ENCODE data around the gene NEB. TPM values are rescaled to one million over a fixed set of nuclear protein-coding genes. Genes with fewer than 3 reads are reported as not detected.

NEB gene
- total RNA-seq, 1 experiment from 2014 or later = 0.11 TPM

DNA sequence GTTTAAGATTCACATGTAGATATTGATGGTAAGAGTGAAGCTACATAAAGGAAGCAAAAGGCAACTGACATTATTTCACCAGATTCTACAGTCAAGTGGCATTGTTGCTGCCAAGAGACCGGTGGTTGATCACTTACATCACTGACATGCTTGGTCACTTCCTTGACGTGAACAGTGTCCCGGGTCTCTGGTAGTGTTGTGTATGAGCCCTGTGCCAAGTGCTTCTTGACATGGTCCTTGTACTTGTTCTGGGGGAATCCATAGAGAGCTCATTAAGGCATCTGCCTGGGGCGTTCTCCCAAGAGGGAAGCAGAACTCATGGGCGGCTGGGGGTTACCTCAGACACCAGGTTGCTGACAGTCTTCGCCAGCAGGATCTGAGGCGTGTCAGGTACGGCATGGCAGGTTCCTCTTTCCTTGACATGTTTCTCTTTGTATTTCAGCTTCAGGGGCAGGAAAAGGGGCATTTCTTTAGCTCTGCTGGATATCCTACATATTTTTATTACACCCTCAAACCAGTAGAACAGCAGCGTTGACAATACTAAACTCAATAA, 208.4 kb downstream of the NEB start:
- Histone ChIP-seq H3K27me3 (ENCODE audit: low read length) (no peaks in the 10 kb centered on the region), H3K4me1 (ENCODE audit: insufficient read depth, low read length) (peaks cover 5% of the 10 kb centered on the region; the same call in 1 of the 2 replicates), H2AFZ (ENCODE audit: low read length) (no peak overlapping the region), H4K20me1 (ENCODE audit: low read length) (no peaks in the 10 kb centered on the region), H3K79me2 (ENCODE audit: low read length) (no peaks in the 10 kb centered on the region), H3K9me2 (replicated peaks; ENCODE audit: low read length) (no peaks in the 10 kb centered on the region), H3K4me3 (ENCODE audit: low read length) (no peak overlapping the region), H3K9me3 (ENCODE audit: low read length) (no peaks in the 10 kb centered on the region), H3K4me2 (ENCODE audit: low read length) (no peak overlapping the region), H3F3A (ENCODE audit: low read length, unreplicated experiment) (no peaks in the 10 kb centered on the region), H3K36me3 (ENCODE audit: low read depth, low read length) (no peaks in the 10 kb centered on the region), H3K9ac (ENCODE audit: low read length) (no peak overlapping the region), H3K27ac (ENCODE audit: low read length) (no peak overlapping the region)
- CTCF ChIA-PET = no interaction called here
- DNase-seq = no peak
- ATAC-seq = no peak
- no TSS peak for BruUV-seq (replicated peaks)
- intact Hi-C loops (cut with micrococcal nuclease) = no loop called here
- POLR2A ChIA-PET (ENCODE audit: unreplicated experiment) = no interaction called here
- no peak for TF ChIP-seq EZH2phosphoT487 (IDR thresholded peaks at IDR 0.05; ENCODE audit: borderline replicate concordance, low read length)
- no peak for TF ChIP-seq EZH2 (IDR thresholded peaks at IDR 0.05; ENCODE audit: low read length, unreplicated experiment)
- TF ChIP-seq, protein P1, sequence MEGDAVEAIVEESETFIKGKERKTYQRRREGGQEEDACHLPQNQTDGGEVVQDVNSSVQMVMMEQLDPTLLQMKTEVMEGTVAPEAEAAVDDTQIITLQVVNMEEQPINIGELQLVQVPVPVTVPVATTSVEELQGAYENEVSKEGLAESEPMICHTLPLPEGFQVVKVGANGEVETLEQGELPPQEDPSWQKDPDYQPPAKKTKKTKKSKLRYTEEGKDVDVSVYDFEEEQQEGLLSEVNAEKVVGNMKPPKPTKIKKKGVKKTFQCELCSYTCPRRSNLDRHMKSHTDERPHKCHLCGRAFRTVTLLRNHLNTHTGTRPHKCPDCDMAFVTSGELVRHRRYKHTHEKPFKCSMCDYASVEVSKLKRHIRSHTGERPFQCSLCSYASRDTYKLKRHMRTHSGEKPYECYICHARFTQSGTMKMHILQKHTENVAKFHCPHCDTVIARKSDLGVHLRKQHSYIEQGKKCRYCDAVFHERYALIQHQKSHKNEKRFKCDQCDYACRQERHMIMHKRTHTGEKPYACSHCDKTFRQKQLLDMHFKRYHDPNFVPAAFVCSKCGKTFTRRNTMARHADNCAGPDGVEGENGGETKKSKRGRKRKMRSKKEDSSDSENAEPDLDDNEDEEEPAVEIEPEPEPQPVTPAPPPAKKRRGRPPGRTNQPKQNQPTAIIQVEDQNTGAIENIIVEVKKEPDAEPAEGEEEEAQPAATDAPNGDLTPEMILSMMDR (conservative IDR thresholded peaks at IDR 0.05; ENCODE audit: low read depth, low read length) = no peak

DNA sequence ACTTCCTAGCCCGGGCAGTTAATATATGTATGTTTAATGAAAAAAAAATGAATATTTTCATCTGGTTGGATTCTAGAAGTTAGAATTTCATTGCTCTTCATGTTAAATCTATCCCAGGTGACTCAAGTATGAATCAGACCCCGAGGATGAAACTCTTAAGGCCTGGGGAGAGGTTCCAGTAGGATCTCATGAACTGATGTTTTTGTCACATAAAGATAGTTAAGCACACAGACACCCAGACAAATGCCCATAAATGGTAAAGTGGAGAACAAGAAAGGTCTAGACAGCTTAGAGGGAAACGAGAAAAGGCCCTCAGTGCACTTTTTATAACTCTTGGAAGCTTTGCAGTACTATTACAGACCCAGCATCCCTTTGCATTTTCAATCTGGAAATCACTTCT, 210.4 kb downstream of the NEB start:
- ChIA-PET POLR2A (ENCODE audit: unreplicated experiment) (no interaction called here), CTCF (no interaction called here)
- no peak overlapping the region for H3K4me2 ChIP-seq (ENCODE audit: low read length)
- no peaks in the 10 kb centered on the region for H3K36me3 ChIP-seq (ENCODE audit: low read depth, low read length)
- peaks cover 5% of the 10 kb centered on the region; the same call in 1 of the 2 replicates for H3K4me1 ChIP-seq (ENCODE audit: insufficient read depth, low read length)
- H3K9me3 ChIP-seq (ENCODE audit: low read length) = no peaks in the 10 kb centered on the region
- no peaks in the 10 kb centered on the region for H3K27me3 ChIP-seq (ENCODE audit: low read length)
- BruUV-seq (replicated peaks) = no TSS peak
- no peak overlapping the region for H3K4me3 ChIP-seq (ENCODE audit: low read length)
- no peak overlapping the region for H2AFZ ChIP-seq (ENCODE audit: low read length)
- no peaks in the 10 kb centered on the region for H3F3A ChIP-seq (ENCODE audit: low read length, unreplicated experiment)
- ATAC-seq (peak; percentile 90), DNase-seq (peak; percentile 55)
- no peak overlapping the region for H3K9ac ChIP-seq (ENCODE audit: low read length)
- TF ChIP-seq EZH2phosphoT487 (IDR thresholded peaks at IDR 0.05; ENCODE audit: borderline replicate concordance, low read length) = no peak
- no peak for TF ChIP-seq EZH2 (IDR thresholded peaks at IDR 0.05; ENCODE audit: low read length, unreplicated experiment)
- TF ChIP-seq, protein P1 (conservative IDR thresholded peaks at IDR 0.05; ENCODE audit: low read depth, low read length) = no peak
- H3K27ac ChIP-seq (ENCODE audit: low read length) = no peak overlapping the region
- H4K20me1 ChIP-seq (ENCODE audit: low read length) = no peaks in the 10 kb centered on the region
- H3K9me2 ChIP-seq (replicated peaks; ENCODE audit: low read length) = no peaks in the 10 kb centered on the region
- intact Hi-C loops (cut with micrococcal nuclease) = no loop called here
- no peaks in the 10 kb centered on the region for H3K79me2 ChIP-seq (ENCODE audit: low read length)

DNA sequence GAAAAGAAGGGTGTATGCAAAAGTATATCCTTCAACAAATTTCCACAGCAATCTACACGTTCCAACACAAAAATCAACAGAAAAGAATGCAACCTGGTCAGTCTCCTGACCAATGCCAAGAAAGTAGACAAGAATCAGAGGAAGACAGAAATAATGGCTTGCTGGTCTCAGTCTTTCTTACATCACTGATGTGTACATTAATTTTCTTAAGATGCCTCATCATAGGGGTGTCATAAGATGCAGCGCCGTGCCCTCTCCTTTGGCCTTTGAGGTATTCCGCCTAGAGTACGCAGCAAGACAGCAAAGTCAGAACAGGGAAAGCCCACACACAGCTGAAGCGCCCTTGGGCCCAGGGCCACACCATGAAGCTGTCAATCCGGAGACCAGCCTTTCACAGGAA, 211.7 kb downstream of the NEB start:
- CTCF ChIA-PET = no interaction called here
- H3F3A ChIP-seq (ENCODE audit: low read length, unreplicated experiment) = no peaks in the 10 kb centered on the region
- H3K9me3 ChIP-seq (ENCODE audit: low read length) = no peaks in the 10 kb centered on the region
- POLR2A ChIA-PET (ENCODE audit: unreplicated experiment) = no interaction called here
- peaks cover 5% of the 10 kb centered on the region; the same call in 1 of the 2 replicates for H3K4me1 ChIP-seq (ENCODE audit: insufficient read depth, low read length)
- no peak overlapping the region for H3K4me3 ChIP-seq (ENCODE audit: low read length)
- ATAC-seq (no peak), DNase-seq (no peak)
- no peak for TF ChIP-seq EZH2 (IDR thresholded peaks at IDR 0.05; ENCODE audit: low read length, unreplicated experiment)
- TF ChIP-seq, protein P1 (conservative IDR thresholded peaks at IDR 0.05; ENCODE audit: low read depth, low read length) = no peak
- TF ChIP-seq EZH2phosphoT487 (IDR thresholded peaks at IDR 0.05; ENCODE audit: borderline replicate concordance, low read length) = no peak
- H3K9ac ChIP-seq (ENCODE audit: low read length) = no peak overlapping the region
- no TSS peak for BruUV-seq (replicated peaks)
- H2AFZ ChIP-seq (ENCODE audit: low read length) = no peak overlapping the region
- H3K79me2 ChIP-seq (ENCODE audit: low read length) = no peaks in the 10 kb centered on the region
- H3K9me2 ChIP-seq (replicated peaks; ENCODE audit: low read length) = no peaks in the 10 kb centered on the region
- H4K20me1 ChIP-seq (ENCODE audit: low read length) = no peaks in the 10 kb centered on the region
- intact Hi-C loops (cut with micrococcal nuclease) = no loop called here
- H3K27ac ChIP-seq (ENCODE audit: low read length) = no peak overlapping the region
- H3K4me2 ChIP-seq (ENCODE audit: low read length) = no peak overlapping the region
- no peaks in the 10 kb centered on the region for H3K27me3 ChIP-seq (ENCODE audit: low read length)
- H3K36me3 ChIP-seq (ENCODE audit: low read depth, low read length) = no peaks in the 10 kb centered on the region
